NCI-H2227 (cell line): Measurements from ENCODE around the gene DIP2C.
"Not testable (repeated sequence)": the region's sequence is repeated elsewhere in the genome, so short reads cannot be mapped to it uniquely, and the experiment has no call there.

Source experiments
- DNase-seq: peaks from one replicate; lab custom pipeline; 2025; ENCODE audit not compliant: unreplicated experiment; lab: John Stamatoyannopoulos, UW

DIP2C gene

DNA sequence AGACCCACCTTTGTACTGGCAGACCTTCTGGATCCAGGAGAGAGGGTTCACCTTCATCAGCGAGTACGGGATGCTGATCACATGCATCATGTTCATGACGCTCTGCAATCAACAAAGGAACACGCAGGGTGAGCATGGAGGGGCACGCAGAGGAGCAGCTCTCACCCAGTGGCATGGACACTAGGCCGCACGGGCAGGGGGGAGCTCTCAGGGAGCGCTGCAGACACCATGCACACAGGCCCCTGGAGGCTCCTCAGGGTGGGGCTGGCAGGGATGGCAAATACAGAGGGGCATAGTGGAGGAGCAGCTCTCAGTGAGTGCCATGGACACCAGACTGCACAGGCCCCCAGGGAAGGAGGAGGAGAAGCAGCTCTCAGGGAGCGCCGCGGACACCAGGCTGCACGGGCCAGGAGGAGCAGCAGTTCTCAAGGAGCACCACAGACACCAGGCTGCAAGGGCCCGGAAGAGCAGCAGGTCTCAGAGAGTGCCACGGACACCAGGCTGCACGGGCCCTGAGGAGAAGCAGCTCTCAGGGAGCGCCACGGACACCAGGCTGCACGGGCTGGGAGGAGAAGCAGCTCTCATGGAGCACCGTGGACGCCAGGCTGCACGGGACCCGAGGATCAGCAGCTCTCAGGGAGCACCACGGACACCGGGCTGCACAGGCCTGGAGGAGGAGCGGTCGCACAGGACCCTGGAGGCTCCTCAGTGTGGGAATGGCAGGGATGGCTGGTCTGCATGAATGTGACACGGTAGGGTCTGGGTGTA is 304.7 kb downstream of the DIP2C start:
- no peak for DNase-seq

GRCh38 chr10:383519-383918 is 305.9 kb downstream of the DIP2C start:
- DNase-seq, result no peak

DNA sequence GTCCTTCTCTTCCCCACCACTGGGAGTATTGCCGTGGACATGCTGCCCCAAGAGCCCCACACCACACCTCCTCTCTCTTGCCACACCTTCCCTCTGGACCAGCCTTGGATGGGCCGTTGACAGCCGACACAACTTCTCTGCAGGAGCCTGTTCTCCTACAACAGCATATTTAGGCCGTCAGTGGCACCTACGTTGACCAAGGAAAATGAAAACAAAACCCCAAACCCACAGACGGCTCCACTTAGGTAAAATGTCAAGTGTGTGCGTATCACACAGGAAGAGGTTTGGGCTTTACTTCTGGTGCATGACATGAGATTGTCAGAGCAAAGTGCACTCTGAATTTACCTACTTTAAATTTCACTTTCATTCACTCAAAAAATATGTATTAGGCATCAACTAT is 307.7 kb downstream of the DIP2C start:
- DNase-seq, result no peak

DNA sequence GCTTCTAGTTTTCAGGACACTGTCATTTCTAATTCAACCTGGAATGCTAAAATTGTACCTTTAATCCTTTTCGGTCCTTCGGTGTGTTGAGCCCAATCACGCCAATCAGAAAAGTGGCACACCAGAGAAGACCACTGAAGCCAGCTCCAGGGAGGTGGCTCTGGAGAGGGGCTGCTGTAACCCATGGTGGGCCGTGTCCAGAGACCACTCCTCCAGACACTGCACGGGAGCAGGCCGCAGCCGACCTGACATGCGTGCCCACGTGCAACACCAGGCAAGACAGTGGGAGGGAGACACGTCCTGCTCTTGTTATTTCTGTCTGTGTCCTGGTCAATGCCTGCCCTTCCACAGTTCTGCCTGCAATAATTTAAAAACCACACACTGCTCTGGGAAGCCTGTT is 308.1 kb downstream of the DIP2C start:
- no peak for DNase-seq

DNA sequence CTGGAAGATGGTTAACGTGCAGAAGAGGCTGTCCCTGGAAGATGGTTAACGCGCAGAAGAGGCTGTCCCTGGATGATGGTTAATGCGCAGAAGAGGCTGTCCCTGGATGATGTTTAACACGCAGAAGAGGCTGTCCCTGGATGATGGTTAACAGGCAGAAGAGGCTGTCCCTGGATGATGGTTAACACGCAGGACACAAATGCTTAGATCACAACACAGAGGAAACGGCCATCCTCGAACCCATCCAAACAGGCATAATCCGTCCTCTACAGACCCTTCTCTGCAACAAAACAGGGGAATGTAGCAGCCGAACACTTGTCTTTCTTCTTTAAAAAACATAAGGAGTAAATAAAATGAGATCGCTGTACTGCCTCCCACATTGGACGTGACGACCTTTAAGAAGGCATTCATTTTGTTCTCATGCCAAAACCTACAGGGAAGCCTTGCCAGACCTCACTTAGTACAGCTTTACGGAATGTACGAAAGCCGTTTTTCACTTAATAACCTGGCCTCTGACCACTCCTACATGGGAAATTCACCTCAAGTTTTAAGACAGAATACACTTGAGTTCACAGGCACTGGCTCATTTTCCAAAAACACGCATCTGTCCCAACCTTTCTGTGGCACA is 309.0 kb downstream of the DIP2C start:
- no peak for DNase-seq

GRCh38 chr10:378930-379704 is 310.4 kb downstream of the DIP2C start:
- DNase-seq, result no peak

DNA sequence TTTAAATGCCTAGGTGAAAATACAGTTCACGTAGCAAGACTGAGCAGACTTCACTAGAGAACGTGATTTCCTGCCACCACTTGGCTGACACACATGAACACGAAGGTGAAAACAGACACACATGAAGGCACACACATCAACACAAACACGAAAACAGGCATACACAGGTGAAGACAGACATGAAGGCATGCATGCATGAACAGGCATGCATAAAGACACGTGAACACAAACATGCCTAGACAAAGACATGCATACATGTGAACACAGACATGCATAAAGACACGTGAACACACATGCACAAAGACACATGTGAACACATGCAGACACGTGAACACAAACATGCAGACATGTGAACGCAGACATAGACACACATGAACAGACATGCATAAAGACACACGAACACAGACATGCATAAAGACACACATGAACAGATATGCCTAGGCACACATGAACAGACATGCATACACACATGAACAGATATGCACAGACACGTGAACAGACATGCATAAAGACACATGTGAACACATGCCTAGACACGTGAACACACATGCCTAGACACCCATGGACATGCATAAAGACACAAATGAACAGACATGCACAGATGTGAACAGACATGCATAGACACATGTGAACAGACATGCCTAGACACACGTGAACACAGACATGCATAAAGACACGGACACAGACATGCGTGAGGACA is 311.1 kb downstream of the DIP2C start:
- no peak for DNase-seq

GRCh38 chr10:377228-377627 is 312.2 kb downstream of the DIP2C start:
- no peak for DNase-seq

DNA sequence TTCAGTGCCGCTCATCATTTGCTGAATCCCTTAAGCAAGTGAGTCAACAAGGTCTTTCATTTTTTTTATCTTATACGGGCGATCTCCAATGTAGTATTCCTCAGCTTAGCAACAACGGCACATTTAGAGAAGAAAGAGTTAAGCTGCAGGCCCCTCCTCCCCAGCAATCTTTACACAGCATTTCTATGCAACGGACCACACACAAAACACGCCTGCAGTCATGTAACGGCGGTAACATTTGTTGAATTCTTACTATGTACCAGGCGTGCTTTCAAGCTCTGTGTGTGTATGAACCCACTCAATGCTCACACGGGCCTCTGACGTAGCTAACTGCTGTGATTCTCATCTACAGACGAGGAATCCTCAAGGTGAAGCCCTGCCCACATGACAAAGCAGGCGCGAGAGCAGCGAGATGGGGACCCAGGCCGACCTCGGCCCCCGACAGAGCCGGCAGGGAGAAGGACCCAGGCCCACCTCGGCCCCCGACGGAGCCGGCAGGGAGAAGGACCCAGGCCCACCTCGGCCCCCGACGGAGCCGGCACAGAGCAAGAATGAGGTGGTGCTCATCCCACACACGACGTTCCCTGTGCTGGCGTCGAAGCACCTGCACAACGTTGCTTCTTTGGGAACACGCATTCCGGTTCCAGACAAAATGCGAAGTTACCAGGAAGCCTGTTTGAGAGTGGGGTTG is 313.5 kb downstream of the DIP2C start:
- no peak for DNase-seq

DNA sequence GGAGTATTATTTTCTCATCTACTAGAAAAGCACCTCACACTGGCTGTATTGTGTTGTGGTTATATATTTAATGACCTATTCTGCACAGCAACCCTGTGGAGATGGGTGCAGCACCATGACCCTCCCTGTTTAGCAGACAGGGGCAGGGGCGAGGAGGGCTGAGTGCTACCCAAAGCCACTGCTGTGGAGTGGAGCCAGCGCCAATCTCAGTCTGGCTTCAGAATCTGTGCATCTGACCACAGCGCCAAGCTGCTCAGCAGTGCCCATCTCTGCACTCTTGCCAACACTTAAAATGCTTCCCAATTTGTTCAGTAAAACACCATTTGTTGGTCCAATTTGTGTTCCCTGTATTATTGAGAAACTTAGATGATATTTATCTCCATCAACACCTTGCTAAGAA is 315.1 kb downstream of the DIP2C start:
- no peak for DNase-seq

- no peak for DNase-seq
Measured at GRCh38 chr10:373526-374309, 315.8 kb downstream of the DIP2C start.

DNA sequence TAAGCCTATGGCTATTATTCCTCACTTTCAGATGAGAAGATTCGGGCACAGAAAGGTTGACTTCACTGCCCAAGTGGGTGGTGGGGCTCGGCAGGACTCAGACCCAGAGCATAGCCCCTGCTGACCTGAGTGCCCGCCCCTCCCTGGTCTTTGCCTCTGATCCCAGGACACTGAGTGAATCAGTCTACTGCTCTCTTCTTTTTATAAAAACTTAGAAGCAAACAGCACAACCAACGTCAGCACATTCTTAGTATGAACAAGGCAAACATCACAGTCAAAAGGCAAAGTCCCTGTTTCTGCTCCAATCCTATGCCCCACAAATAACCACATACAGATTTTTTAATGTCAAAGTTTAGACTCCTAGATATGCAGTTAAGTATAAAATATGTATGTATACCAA is 316.5 kb downstream of the DIP2C start:
- no peak for DNase-seq

DNA sequence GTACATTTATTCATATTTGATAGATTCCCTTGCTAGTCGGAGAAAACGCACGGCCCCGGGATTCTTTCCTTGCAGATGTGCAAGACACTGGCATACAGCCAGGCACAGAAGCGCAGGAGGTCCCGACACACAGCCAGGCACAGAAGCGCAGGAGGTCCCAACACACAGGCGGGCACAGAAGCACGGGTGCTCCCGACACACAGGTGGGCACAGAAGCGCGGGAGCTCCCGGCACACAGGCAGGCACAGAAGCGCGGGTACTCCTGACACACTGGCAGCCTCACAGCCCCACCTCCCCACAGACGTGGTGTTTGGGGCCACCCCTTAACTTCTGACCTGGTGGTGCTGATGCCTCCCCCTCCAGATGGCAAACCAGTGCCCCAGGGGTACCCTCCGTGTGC is 316.9 kb downstream of the DIP2C start:
- DNase-seq, result no peak

DNA sequence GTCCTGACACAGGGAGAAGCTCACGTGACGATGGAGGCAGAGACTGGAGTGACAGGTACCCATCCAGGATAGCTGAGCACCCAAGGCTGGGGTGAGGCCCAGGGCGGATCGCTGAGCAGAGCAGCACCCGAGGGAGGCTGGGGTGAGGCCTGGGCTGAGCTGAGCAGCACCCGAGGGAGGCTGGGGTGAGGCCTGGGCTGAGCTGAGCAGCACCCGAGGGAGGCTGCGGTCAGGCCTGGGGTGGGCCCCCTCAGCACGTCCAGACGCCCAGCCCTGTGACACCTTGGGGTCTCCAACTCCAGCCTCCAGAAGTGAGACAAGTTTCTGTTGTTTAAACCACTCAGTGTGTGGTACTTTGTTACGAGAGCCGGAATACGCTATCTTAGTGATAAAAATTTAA is 318.0 kb downstream of the DIP2C start:
- DNase-seq, result no peak

DNA sequence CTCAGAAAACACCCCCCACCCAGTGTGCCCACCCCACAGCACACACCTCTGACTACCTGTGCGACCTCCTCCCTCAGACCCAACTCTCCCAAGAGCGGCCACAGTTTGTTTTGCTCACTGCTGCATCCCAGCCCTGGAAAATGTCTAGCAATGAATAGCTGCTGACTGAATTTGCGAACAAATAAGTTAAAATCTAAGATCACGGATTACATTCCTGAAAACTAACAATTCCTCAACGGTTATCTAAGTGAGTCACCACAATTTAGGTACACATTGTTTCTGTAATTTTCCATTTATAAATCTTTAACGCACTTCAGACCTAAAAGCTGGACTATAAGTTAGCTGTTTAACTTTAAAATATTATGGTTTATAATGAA is 319.0 kb downstream of the DIP2C start:
- DNase-seq, result no peak

- DNase-seq, result no peak
Measured at GRCh38 chr10:369684-370448, 319.6 kb downstream of the DIP2C start.

- DNase-seq, result no peak
Measured at GRCh38 chr10:369221-369683, 320.2 kb downstream of the DIP2C start.

GRCh38 chr10:368579-369220 is 320.8 kb downstream of the DIP2C start:
- DNase-seq, result no peak

DNA sequence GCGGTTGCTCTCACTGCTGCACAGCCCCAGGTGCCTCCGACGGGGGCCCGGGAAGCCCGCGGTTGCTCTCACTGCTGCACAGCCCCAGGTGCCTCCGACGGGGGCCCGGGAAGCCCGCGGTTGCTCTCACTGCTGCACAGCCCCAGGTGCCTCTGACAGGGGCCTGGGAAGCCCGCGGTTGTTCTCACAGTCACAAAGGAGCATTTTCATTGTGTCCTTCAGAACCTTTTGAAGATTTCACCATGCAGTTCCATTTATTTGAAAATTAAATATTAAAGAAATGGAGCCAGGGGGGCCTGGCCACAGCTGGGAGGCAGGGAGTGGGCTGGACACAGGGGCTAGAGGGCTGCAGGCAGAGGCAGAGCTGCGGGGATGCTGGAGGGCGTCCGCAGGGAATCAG is 321.4 kb downstream of the DIP2C start:
- DNase-seq, result not testable (repeated sequence)
